ENCODE results near the gene COL26A1.
A peak's percentile ranks its signal among the peaks of the same experiment; 100 is the strongest.
"Not testable (repeated sequence)": the region's sequence is repeated elsewhere in the genome, so short reads cannot be mapped to it uniquely, and the experiment has no call there.

Gene COL26A1

GRCh38 chr7:101602484-101603241 lies 240.0 kb downstream of the COL26A1 start:
- peak; percentile 54 for DNase-seq

GRCh38 chr7:101604331-101604933 lies 241.8 kb downstream of the COL26A1 start:
- DNase-seq = no peak

- not testable (repeated sequence) for DNase-seq
Measured at GRCh38 chr7:101604934-101605332, 242.3 kb downstream of the COL26A1 start.

- DNase-seq = no peak
Measured at GRCh38 chr7:101605611-101606497, 243.2 kb downstream of the COL26A1 start.

- DNase-seq = no peak
Measured at GRCh38 chr7:101606498-101606923, 243.8 kb downstream of the COL26A1 start.
